Panc1 (cell line): ENCODE results near the gene ARL10. TPM values are rescaled to one million over a fixed set of nuclear protein-coding genes. Genes with fewer than 3 reads are reported as not detected.

Experiments used
- ATAC-seq: fragments of 200-7000 bp; cut with Tn5 transposase; 2 replicates; pipeline ENCODE4 v1.9.1; 2020; ENCODE audit warnings: mild to moderate bottlenecking, moderate library complexity
- BruUV-seq: library from RNA; stranded (reverse); fragments of 400-500 nt; replicated peaks from 2 replicates; lab custom pipeline; 2021; lab: Mats Ljungman, UMichigan
- CTCF ChIA-PET: fragments of 300-600 bp; sonication (Branson Sonifier 250); formaldehyde crosslinking; loops from one replicate; lab custom pipeline; 2022; ENCODE audit warnings: antibody characterized with exemption; lab: Charles Lee
- POLR2A ChIA-PET: fragments of 300-600 bp; sonication (Branson Sonifier 250); formaldehyde crosslinking; loops from one replicate; lab custom pipeline; 2022; ENCODE audit warnings: antibody characterized with exemption; lab: Charles Lee
- DNase-seq: peaks from one replicate; pipeline ENCODE4 v3.0.0-alpha.2; 2010; ENCODE audit warnings: low read depth, low spot score
- H3K27ac ChIP-seq: 2 replicates; pipeline ENCODE4 v1.5.1; 2011; ENCODE audit warnings: mild to moderate bottlenecking, low read length, inconsistent platforms
- H3K27me3 ChIP-seq: fragments of 200-500 bp; sonication (Bioruptor generic); 2 replicates; pipeline ENCODE4 v1.6.0; 2014; ENCODE audit warnings: low read length, inconsistent platforms; ENCODE audit not compliant: control insufficient read depth, insufficient read depth
- H3K36me3 ChIP-seq: fragments of 200-500 bp; sonication (Bioruptor generic); 2 replicates; pipeline ENCODE4 v1.5.1; 2014; ENCODE audit warnings: inconsistent platforms, mild to moderate bottlenecking, low read length, moderate library complexity; ENCODE audit not compliant: control insufficient read depth, insufficient read depth
- H3K4me1 ChIP-seq: 2 replicates; pipeline ENCODE4 v1.5.1; 2011; ENCODE audit warnings: inconsistent platforms, mild to moderate bottlenecking, low read length, moderate library complexity; ENCODE audit not compliant: control insufficient read depth, insufficient read depth
- H3K4me3 ChIP-seq, 2 experiments: 2 replicates each; pipeline ENCODE4 v1.5.1; 2011 to 2012; ENCODE audit warnings: low read depth in 2 of 2, low read length in 2 of 2, mild to moderate bottlenecking in 2 of 2, inconsistent platforms in 1 of 2, moderate library complexity in 1 of 2
- H3K9me3 ChIP-seq: fragments of 200-500 bp; sonication (Bioruptor generic); 2 replicates; pipeline ENCODE4 v1.5.1; 2014; ENCODE audit warnings: low read depth, mild to moderate bottlenecking, inconsistent platforms, low read length, moderate library complexity; ENCODE audit not compliant: control insufficient read depth, insufficient read depth
- CTCF ChIP-seq: fragments of 450-650 bp; IDR thresholded peaks from 2 replicates; pipeline ENCODE4 v1.5.1; 2017; ENCODE audit warnings: mild to moderate bottlenecking
- POLR2AphosphoS5 ChIP-seq: IDR thresholded peaks from 2 replicates; pipeline ENCODE4 v1.6.1; 2012; ENCODE audit warnings: mild to moderate bottlenecking, low read depth, low read length, moderate library complexity
- REST ChIP-seq, 2 experiments: IDR thresholded peaks; 2 replicates each; pipeline ENCODE4 v1.6.1; 2011 to 2012; ENCODE audit warnings: low read depth in 2 of 2, control low read depth in 1 of 2, low read length in 1 of 2, mild to moderate bottlenecking in 1 of 2, moderate library complexity in 1 of 2; ENCODE audit not compliant: insufficient read depth in 1 of 2
- SIN3A ChIP-seq: IDR thresholded peaks from 2 replicates; pipeline ENCODE4 v1.6.1; 2012; ENCODE audit warnings: low read depth, mild to moderate bottlenecking, low read length, moderate library complexity, borderline replicate concordance; ENCODE audit not compliant: insufficient read depth
- TCF7L2 ChIP-seq: IDR thresholded peaks from 2 replicates; pipeline ENCODE4 v1.6.1; 2011; ENCODE audit warnings: mild to moderate bottlenecking, low read depth, low read length, inconsistent platforms
- in situ Hi-C: cut with HindIII; loops from 2 replicates; pipeline ENCODE4 v1.10.0; 2016; ENCODE audit warnings: low sequenced_read_pairs, low pct_unique_long_range_greater_than_20kb
- intact Hi-C: fragments of 100-400 bp; cut with micrococcal nuclease; formaldehyde crosslinking; loops from one replicate; pipeline ENCODE4 v1.10.0; 2022; ENCODE audit not compliant: unreplicated experiment
- total RNA-seq: library from RNA; stranded (reverse); gene quantifications from one replicate; pipeline ENCODE4 v1.2.1, GENCODE V29; 2021; ENCODE audit not compliant: unreplicated experiment

ARL10 gene
- total RNA-seq, 1 experiment from 2014 or later = 2.0 TPM

DNA sequence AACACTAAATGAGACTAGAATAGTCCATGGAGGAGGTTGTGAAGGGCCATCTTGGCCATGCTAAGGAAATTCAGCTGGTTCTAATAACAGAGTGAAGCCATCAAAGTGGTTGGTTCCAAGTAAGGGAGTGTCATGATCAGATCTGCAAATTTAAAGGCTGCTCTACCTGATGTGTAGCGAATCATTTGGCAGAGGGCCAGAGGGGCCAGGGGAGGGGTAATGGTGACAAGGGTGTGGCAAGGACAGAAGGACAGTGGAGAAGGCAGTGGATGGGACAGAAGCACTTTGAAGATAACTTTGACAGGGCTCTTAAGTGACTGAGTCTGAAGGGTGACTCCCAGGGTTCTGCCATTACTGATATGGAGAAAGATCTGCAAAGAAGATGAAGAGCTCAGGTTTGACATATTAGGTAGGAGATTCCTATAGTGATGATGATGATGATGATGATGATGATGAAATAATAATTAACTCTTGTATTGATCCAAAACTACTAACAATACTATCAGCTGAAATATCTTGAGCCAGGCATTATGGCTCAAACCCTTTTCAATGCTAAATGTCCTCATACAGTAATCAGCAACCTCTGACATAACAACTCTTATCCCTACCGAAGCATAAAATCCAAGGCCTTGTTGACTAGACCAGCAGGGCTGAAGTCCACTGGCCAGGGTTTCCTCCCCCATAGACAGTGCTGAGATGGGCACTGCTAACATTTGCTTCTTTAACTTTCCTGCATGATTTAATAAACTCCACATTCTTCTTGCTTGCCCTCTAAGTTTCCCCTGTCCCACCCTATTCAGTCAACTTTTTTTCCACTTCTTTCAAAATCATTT is 23.7 kb upstream of the ARL10 start:
- ATAC-seq (no peak), DNase-seq (no peak)
- no peak overlapping the region for H3K27ac ChIP-seq
- H3K9me3 ChIP-seq = no peaks in the 10 kb centered on the region
- no TSS peak for BruUV-seq
- no peaks in the 10 kb centered on the region for H3K27me3 ChIP-seq
- in situ Hi-C loops = no loop called here
- peaks cover 12% of the 10 kb centered on the region for H3K36me3 ChIP-seq
- CTCF ChIA-PET = no interaction called here
- no peak for TF ChIP-seq POLR2AphosphoS5
- TF ChIP-seq REST (IDR thresholded peaks at IDR 0.05; ENCODE audit: insufficient read depth in 1 of 2, low read depth in 2 of 2, low read length in 1 of 2) = no peak
- TF ChIP-seq CTCF = no peak
- TF ChIP-seq TCF7L2 = no peak
- TF ChIP-seq SIN3A = no peak
- intact Hi-C loops = no loop called here
- no peak overlapping the region for H3K4me3 ChIP-seq
- no peaks in the 10 kb centered on the region for H3K4me1 ChIP-seq
- POLR2A ChIA-PET = no interaction called here

DNA sequence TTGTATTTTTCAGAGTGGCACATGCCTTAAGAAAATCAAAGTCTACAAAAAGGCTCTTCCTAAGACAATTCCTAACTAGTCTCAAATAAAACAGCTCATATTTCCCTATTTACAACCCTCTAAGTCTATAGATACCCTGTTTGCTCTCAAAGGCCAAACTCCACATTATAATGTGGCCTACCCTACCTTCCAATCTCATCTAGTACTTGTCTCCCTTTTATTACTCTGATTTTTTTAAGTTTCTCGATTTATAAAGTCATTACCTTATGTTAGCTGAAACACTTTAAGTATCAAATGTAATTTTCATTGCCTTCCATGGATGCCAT is 23.2 kb upstream of the ARL10 start:
- ATAC-seq (no peak), DNase-seq (no peak)
- Histone ChIP-seq H3K36me3 (peaks cover 12% of the 10 kb centered on the region), H3K4me3 (no peak overlapping the region), H3K27me3 (no peaks in the 10 kb centered on the region), H3K9me3 (no peaks in the 10 kb centered on the region), H3K27ac (no peak overlapping the region), H3K4me1 (no peaks in the 10 kb centered on the region)
- in situ Hi-C loops = no loop called here
- TF ChIP-seq REST (IDR thresholded peaks at IDR 0.05; ENCODE audit: insufficient read depth in 1 of 2, low read depth in 2 of 2, low read length in 1 of 2) (no peak), POLR2AphosphoS5 (no peak), SIN3A (no peak), CTCF (no peak)
- intact Hi-C loops = no loop called here
- no TSS peak for BruUV-seq
- ChIA-PET POLR2A (no interaction called here), CTCF (no interaction called here)
